HG02798 (cell line): ENCODE measurements around the gene IMMP2L.

ENCODE experiments used
- ATAC-seq: cut with Tn5 transposase; IDR thresholded peaks from one replicate; pipeline ENCODE4 v1.9.1; 2021; ENCODE audit warnings: mild to moderate bottlenecking; ENCODE audit not compliant: unreplicated experiment, poor library complexity

Gene IMMP2L

GRCh38 chr7:111184987-111185386 lies 377.3 kb downstream of the IMMP2L start:
- ATAC-seq: no peak

- ATAC-seq: no peak
Measured at GRCh38 chr7:111183321-111183720, 379.0 kb downstream of the IMMP2L start.

GRCh38 chr7:111180338-111180737 lies 382.0 kb downstream of the IMMP2L start:
- ATAC-seq: no peak

GRCh38 chr7:111175908-111176441 lies 386.3 kb downstream of the IMMP2L start:
- ATAC-seq: no peak

GRCh38 chr7:111174510-111174909 lies 387.8 kb downstream of the IMMP2L start:
- no peak for ATAC-seq

GRCh38 chr7:111173990-111174389 lies 388.3 kb downstream of the IMMP2L start:
- ATAC-seq: no peak

- no peak for ATAC-seq
Measured at GRCh38 chr7:111173528-111173927, 388.8 kb downstream of the IMMP2L start.

GRCh38 chr7:111172564-111173257 lies 389.6 kb downstream of the IMMP2L start:
- no peak for ATAC-seq

- no peak for ATAC-seq
Measured at GRCh38 chr7:111168182-111168581, 394.1 kb downstream of the IMMP2L start.

- ATAC-seq: no peak
Measured at GRCh38 chr7:111164442-111164841, 397.9 kb downstream of the IMMP2L start.

GRCh38 chr7:111162692-111163091 lies 399.6 kb downstream of the IMMP2L start:
- no peak for ATAC-seq

- no peak for ATAC-seq
Measured at GRCh38 chr7:111160297-111160696, 402.0 kb downstream of the IMMP2L start.

- ATAC-seq: no peak
Measured at GRCh38 chr7:111159426-111159825, 402.9 kb downstream of the IMMP2L start.

- ATAC-seq: no peak
Measured at GRCh38 chr7:111150709-111151108, 411.6 kb downstream of the IMMP2L start.

GRCh38 chr7:111147708-111148533 lies 414.4 kb downstream of the IMMP2L start:
- ATAC-seq: no peak

- ATAC-seq: no peak
Measured at GRCh38 chr7:111146136-111146535, 416.2 kb downstream of the IMMP2L start.

GRCh38 chr7:111145472-111145871 lies 416.8 kb downstream of the IMMP2L start:
- no peak for ATAC-seq

GRCh38 chr7:111140091-111140865 lies 422.0 kb downstream of the IMMP2L start:
- ATAC-seq: no peak

- no peak for ATAC-seq
Measured at GRCh38 chr7:111138586-111138985, 423.7 kb downstream of the IMMP2L start.

GRCh38 chr7:111138193-111138569 lies 424.1 kb downstream of the IMMP2L start:
- ATAC-seq: peak; percentile 94
